Dermis blood vessel endothelial cell (primary cell): ENCODE data around the gene CEBPB. TPM values are rescaled to one million over a fixed set of nuclear protein-coding genes. Genes with fewer than 3 reads are reported as not detected.

Source experiments
- DNase-seq: peaks from one replicate; pipeline ENCODE4 v3.0.0; 2010
- total RNA-seq: library from RNA; depleted of rRNA; stranded (reverse); fragments of >200 nt; gene quantifications from 2 replicates; pipeline ENCODE4 v1.2.3, GENCODE V29; 2014

The CEBPB gene
- total RNA-seq, 1 donor from 2014 or later, result 29.1 TPM

DNA sequence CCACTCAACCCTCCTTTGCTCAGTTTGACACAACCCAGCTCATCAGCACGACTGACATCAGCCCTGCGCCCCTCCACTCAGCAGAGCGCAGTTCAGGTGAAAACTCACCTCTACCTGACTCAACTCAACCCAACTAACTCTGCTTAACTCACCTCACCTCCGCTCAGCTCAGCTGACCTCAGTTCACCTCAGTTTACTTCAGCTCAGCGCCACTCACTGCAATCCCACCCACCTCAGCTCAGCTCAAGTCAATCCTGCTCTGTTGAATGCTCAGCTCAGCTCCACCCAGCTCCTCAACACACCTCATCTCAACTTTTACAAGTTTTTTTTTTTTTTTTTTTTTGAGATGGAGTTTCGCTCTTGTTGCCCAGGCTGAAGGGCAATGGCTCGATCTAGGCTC lies 39.6 kb downstream of the CEBPB start:
- DNase-seq, result no peak

DNA sequence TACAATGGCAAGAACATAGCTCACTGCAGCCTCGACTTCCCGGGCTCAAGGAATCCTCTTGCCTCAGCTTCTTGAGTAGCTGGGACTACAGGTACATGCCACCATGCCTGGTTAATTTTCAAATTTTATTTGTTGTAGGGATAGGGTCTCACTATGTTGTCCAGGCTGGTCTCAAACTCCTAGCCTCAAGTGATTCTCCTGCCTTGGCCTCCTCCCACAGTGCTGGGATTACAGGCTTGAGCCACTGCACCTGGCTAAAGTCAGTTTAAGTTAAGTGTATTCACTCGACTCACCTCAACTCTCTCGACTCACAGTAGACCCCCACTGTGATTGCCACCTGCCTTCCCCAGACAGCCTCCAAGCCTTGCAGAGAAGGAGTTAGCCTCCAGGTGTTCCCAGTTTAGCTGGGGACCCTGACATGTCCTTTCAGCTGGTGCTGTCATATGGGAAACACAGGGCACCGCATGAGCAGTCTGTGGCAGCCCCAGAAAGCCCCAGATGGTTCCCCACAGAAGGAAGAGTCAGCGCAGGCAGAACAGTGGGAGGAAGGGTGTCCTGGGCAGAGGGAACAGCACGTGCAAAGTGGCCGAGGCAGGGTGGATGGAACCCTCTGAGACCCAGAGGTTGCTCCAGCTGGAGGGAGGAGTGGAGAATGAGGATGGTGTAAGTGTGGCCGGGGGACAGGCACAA lies 40.4 kb downstream of the CEBPB start:
- no peak for DNase-seq

DNA sequence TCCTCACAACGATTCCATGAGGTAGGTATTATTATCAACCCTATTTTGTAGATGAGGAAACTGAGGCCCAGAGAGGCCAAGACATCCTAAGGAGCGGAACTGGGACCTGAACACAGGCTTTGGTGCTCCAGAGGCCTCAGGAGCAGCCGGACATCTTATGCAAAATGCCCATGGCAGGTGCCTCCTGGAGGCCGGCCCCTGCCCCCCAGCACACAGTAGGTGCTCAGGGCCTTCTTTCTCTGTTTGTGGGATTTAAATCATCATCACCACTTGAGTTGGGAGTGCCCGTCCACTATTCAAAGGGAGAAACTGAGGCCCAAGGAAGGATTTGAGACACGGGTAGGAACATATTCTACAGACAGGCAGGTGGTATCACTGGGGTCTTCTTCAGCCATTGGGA lies 41.2 kb downstream of the CEBPB start:
- DNase-seq, result no peak

DNA sequence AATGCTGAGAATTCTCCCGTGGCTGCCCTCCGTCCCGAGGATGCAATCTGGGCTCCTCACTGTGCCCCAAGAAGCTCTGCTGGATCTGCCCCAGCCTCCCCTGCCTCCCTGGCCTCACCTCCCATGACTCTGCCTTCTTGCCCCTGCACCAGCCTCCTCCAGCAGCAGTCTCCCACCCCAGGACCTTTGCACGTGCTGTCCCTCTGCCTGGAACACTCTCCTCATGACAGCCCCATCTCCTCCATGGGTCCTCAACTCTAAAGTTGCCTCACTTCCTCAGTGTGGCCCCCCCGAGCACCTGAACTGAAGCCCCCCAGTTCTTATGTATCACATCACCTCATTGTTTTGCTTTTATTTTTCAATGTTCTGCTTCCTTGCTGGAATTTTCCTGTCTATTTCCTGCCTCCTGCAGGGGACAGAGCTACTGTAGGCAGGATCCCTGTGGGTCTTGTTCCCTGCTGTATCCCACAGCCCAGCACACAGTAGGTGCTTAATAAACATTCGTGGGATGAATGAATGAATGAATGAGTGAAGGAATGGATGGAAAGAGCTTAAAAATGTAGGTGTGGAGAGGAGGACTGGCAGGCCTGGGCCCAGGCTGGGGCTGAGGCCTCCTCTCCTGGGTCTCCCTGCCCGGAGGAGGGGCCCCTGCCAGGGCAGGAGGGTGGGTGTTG lies 42.2 kb downstream of the CEBPB start:
- no peak for DNase-seq

DNA sequence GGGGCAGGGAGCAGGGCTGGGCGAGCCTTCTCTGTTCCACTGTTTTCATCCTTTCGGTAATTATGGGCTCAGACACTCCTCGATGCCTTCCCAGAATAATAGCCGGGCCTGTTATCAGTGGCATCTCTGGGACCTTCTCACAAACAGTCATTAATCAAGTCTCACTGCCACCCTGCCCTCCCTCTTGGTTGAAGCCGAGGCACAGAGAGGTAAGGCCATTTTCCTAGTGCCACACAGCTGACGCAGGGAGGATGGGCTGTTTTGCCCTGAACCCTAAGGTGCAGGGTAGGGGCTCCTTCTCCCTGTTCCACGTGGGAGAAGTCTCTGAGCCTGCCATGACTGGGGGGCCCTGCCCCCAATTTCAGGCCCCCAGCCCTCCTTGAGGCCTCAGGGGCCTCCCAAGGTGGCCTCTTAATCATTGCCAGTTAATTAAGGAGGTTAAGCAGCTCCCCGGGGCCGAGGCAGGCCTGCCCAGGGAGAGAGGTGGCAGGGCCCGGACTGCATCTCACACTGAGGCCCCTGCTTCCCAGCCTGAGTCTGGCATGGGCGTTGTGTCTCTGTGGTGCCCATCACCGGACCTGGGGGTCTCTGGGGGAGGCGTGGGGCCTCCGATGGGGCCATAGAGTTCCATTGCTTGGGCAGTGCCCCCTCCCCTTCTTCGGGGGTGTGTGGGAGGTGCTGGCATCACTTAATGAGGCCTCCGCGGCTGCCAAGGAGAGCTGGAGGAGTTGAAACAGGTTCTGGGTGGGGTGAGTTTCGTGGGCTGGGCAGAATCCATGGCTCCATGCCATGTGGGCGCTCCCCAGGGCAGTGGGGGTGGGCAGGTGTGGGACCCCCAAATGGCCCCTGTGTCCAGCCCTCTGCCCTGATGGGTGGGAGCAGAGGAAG lies 42.9 kb downstream of the CEBPB start:
- no peak for DNase-seq

DNA sequence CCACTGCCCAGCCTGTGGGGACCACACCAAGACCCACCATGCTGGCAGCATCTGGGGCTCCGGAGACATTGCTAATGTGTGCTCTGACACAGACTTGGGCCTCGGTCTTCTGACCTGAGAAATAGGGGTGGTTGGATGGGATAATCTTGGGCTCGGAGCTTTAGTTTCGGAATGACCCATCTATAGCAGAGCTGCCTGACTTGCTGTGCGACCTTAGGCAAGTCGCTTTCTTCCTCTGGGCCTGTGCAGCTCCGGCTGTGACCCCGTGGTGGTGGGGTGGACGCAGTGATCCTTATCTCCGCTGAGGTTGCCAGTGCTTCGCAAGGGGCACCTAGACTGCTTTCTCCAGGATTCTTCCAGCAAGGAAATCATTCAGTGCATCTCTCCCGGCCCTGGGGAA lies 43.7 kb downstream of the CEBPB start:
- DNase-seq, result no peak

DNA sequence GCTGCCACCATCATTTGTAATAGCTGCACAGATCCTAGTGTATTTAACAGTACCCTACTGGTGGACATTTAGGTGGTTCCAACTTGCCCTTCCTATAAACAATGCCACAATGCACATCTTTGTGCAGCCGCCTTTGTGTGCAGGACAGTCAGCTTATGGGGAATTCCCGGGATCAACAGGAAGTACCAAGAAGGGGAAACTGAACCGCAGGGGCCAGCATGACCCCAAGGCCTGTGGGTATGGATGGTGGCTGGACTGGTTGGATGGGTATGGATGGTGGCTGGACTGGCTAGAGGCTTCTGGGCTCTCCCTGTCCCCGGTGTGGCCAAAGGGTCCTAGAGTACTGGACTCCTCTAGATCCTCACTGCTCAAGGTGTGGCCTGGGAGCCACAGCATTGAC lies 46.7 kb downstream of the CEBPB start:
- DNase-seq, result no peak

DNA sequence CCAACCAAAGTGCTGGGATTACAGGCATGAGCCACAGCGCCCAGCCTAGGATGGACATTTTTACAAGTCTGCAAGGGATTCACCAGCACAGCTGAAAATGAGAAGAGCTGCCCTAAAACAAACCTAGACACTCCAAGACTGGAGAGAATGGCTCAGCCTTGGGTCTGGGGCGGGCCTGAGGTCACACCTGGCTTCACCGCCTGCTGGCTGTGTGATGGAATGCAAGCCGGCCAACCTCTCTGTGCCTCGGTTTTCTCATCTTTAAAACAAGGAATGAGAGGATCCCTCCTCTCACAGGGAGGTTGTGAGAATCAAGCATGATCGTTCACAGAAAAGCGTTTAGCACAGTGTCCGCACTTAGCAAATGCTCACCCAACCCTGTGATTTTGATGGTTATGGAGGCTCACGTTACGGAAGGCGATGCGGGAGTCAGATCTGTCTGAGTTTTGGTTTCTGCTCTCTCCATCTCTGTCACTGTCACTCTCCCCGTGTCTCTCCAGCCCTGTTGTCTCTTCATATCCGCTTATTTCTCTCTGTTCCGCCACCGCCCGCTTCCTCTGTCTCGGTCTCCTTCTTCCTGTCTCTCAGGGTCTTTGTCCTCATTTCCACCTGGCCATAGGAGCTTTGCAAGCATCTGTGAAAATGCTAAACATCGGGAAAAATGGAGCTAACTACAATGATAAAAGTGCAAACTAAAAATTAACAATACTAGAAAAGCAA lies 47.6 kb downstream of the CEBPB start:
- no peak for DNase-seq

DNA sequence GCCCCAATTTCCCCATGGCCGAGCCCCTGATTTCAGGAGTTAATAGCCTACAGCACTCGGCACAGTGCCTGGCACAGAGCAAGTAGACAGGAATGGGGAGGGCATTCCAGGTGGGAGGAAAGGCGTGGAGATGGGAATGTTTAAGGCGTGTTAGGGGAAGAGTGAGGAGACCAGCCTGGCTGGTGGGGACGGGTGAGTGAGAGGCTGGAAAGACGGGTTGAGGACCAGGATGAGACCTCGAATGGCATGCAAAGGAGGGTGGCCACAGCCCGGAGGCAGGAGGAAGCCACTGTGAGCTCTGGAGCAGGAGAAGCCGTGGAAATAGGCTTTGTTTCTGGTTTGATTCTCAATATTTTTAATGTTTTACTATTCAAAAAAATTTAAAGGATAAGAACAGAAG lies 49.5 kb downstream of the CEBPB start:
- DNase-seq, result no peak

DNA sequence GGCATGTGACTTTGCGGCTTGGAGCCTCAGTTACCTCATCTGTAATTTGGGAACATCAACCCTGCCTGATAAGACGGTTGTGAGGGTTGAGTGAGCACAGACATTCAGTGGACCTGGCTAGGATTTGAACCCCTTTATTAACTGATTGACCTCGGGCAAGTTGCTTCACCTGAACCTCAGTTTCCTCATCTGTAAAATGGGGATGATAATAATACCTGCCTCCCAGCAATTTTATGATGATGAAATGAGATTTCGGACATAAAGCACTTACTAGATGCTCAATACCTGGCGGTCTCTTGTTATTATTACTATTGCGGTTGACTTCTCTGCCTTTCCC lies 51.5 kb downstream of the CEBPB start:
- DNase-seq, result no peak

Other genes starting within 250 kb of the CEBPB start
- gene SNAI1, start 207.8 kb upstream of the CEBPB start, total RNA-seq, result 1.5 TPM in 2 replicates
- gene UBE2V1, start 77.7 kb upstream of the CEBPB start, total RNA-seq, result 33.5 and 62.6 TPM in 2 replicates
- gene PEDS1, start 37.1 kb upstream of the CEBPB start, total RNA-seq, result 17.2 and 20.8 TPM in 2 replicates